Thymus (tissue), 11 donors: ENCODE results near the gene BCL2L1. TPM values are rescaled to one million over a fixed set of nuclear protein-coding genes. Genes with fewer than 3 reads are reported as not detected.

Source experiments
- DNase-seq, 9 donors: peaks; one replicate each; pipeline ENCODE4 v3.0.0-alpha.2; 2013; ENCODE audit warnings: low spot score in 9 of 9, low read depth in 6 of 9, missing footprints in 1 of 9
- H3K27ac ChIP-seq, 2 donors: one replicate each; pipeline ENCODE4 v1.5.1; 2013; ENCODE audit warnings: control low read depth in 1 of 2, low read depth in 1 of 2, low read length in 1 of 2, mild to moderate bottlenecking in 1 of 2, moderate library complexity in 1 of 2
- H3K27me3 ChIP-seq, 2 donors: one replicate each; pipeline ENCODE4 v1.5.1; 2013; ENCODE audit warnings: low read length in 1 of 2; ENCODE audit not compliant: control insufficient read depth in 2 of 2, insufficient read depth in 1 of 2
- H3K36me3 ChIP-seq, 2 donors: one replicate each; pipeline ENCODE4 v1.5.1; 2013; ENCODE audit warnings: low read length in 1 of 2, mild to moderate bottlenecking in 1 of 2, moderate library complexity in 1 of 2; ENCODE audit not compliant: control insufficient read depth in 2 of 2, insufficient read depth in 2 of 2
- H3K4me1 ChIP-seq, 2 donors: one replicate each; pipeline ENCODE4 v1.5.1; 2013; ENCODE audit warnings: low read length in 2 of 2; ENCODE audit not compliant: control insufficient read depth in 2 of 2, insufficient read depth in 2 of 2
- H3K4me3 ChIP-seq, 2 donors: one replicate each; pipeline ENCODE4 v1.5.1; 2013; ENCODE audit warnings: low read length in 2 of 2, control low read depth in 1 of 2, mild to moderate bottlenecking in 1 of 2
- H3K9me3 ChIP-seq, 2 donors: one replicate each; pipeline ENCODE4 v1.5.1; 2013; ENCODE audit warnings: low read length in 1 of 2, mild to moderate bottlenecking in 1 of 2; ENCODE audit not compliant: control insufficient read depth in 2 of 2, insufficient read depth in 1 of 2
- WGBS: extraction: QIAGEN DNeasy Blood & Tissue Kit; methylation state at CpG from one replicate; pipeline ENCODE4 v1.1.7; 2013; 5-methylcytosine and 5-hydroxymethylcytosine counted together
- polyA plus RNA-seq: library from polyadenylated mRNA; stranded (reverse); fragments of 200-250 nt; gene quantifications from one replicate; pipeline ENCODE4 v1.2.3, GENCODE V29; 2013
- total RNA-seq: library from RNA; stranded (reverse); fragments of 120-200 nt; gene quantifications from one replicate; pipeline ENCODE4 v1.2.4, GENCODE V29; 2013
- donor health status: healthy.

Gene BCL2L1
- total and polyA plus RNA-seq, 2 donors: 58.3 to 120 TPM

- DNase-seq: no peak
- H3K36me3 ChIP-seq: peaks cover 61 to 78% of the 10 kb centered on the region in 2 donors
- H3K27ac ChIP-seq: peak overlapping the region; percentile 46 to 59
- no peaks in the 10 kb centered on the region for H3K9me3 ChIP-seq
- no peaks in the 10 kb centered on the region for H3K27me3 ChIP-seq
- H3K4me1 ChIP-seq: peaks cover 21 to 76% of the 10 kb centered on the region in 2 donors
- H3K4me3 ChIP-seq: no peak overlapping the region
- WGBS: 75% methylated on average over 15 of the region's 15 CpGs
Measured at GRCh38 chr20:31667315-31668285, 55.1 kb downstream of the BCL2L1 start.

GRCh38 chr20:31666258-31667042 lies 56.2 kb downstream of the BCL2L1 start:
- H3K27me3 ChIP-seq: no peaks in the 10 kb centered on the region
- H3K4me3 ChIP-seq: no peak overlapping the region
- no peaks in the 10 kb centered on the region for H3K9me3 ChIP-seq
- DNase-seq: no peak
- peak overlapping the region; percentile 56 to 86 for H3K27ac ChIP-seq
- peaks cover 25 to 81% of the 10 kb centered on the region in 2 donors for H3K4me1 ChIP-seq
- H3K36me3 ChIP-seq: peaks cover 57 to 72% of the 10 kb centered on the region in 2 donors
- 78% methylated on average over 7 of the region's 7 CpGs for WGBS

- DNase-seq: no peak
- H3K4me3 ChIP-seq: no peak overlapping the region
- WGBS: 98% methylated on average over 10 of the region's 10 CpGs
- peak overlapping the region; percentile 25 to 86 for H3K27ac ChIP-seq
- H3K36me3 ChIP-seq: peaks cover 50 to 65% of the 10 kb centered on the region in 2 donors
- no peaks in the 10 kb centered on the region for H3K27me3 ChIP-seq
- peaks cover 22 to 78% of the 10 kb centered on the region in 2 donors for H3K4me1 ChIP-seq
- H3K9me3 ChIP-seq: no peaks in the 10 kb centered on the region
Measured at GRCh38 chr20:31665753-31666152, 56.9 kb downstream of the BCL2L1 start.

GRCh38 chr20:31664696-31665354 lies 57.8 kb downstream of the BCL2L1 start:
- Histone ChIP-seq H3K4me3 (no peak overlapping the region), H3K9me3 (no peaks in the 10 kb centered on the region), H3K27me3 (no peaks in the 10 kb centered on the region), H3K27ac (peak overlapping the region; percentile 86), H3K4me1 (peaks cover 20 to 69% of the 10 kb centered on the region in 2 donors), H3K36me3 (peaks cover 43 to 55% of the 10 kb centered on the region in 2 donors)
- 96% methylated on average over 2 of the region's 2 CpGs for WGBS
- DNase-seq: no peak

DNA sequence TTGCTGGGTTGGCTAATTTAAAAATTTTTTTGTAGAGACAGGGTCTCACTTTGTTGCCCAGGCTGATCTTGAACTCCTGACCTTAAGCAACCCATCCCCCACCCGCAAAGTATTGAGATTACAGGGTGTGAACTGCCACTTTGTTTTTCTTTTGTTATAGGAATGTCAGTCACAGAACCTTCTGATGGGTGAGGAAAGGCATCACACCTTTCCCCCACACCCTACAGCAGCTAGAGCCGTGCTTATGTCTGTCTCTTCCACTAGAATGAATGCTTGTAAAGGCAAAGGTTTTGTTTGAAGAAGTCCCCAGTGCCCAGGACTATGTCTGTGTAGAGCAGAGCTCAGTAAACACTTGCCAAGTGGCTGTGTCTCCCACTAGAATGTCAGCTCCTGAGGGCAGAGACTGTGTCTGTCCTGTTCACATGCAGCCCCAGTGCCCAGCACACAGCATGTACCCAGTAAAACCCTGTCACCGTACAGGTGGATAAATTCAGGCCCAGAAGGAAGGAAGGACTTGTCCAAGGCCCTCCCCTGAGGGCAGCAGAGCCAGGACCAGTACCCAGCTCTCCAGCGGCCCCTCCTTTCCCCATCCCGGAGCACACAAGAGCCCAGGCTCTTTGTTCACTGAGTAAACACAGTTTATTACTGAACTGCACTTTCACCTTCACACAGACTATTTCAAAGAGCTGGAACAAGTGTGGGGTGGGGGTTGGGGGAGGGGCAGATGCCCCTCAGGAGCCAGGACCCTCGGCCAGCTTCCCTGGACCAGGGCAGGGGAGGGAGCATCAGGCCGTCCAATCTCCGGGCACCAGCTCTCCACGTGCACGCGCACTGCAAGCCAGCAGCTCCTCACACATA lies 58.6 kb downstream of the BCL2L1 start:
- Histone ChIP-seq H3K9me3 (no peaks in the 10 kb centered on the region), H3K4me3 (no peak overlapping the region), H3K27ac (peak overlapping the region; percentile 86), H3K4me1 (peaks cover 20 to 68% of the 10 kb centered on the region in 2 donors), H3K36me3 (peaks cover 39 to 49% of the 10 kb centered on the region in 2 donors), H3K27me3 (no peaks in the 10 kb centered on the region)
- 92% methylated on average over 11 of the region's 11 CpGs for WGBS
- DNase-seq: no peak

DNA sequence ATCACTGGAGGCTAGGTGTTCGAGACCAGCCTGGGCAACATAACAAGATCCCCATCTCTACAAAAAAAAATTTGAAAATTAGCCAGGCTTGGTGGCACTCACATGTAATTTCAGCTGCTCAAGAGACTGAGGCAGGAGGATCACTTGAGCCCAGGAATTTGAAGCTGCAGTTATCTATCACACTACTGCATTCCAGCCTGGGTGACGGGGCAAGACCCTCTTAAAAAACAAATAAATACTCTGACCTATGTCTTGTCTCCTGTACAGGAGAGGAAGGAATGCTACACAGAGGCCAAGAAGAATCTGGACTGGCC lies 59.2 kb downstream of the BCL2L1 start:
- WGBS: 99% methylated on average over 2 of the region's 2 CpGs
- Histone ChIP-seq H3K4me3 (no peak overlapping the region), H3K36me3 (peaks cover 39 to 45% of the 10 kb centered on the region in 2 donors), H3K27me3 (no peaks in the 10 kb centered on the region), H3K27ac (peak overlapping the region in 1 of 2 donors; percentile 86), H3K9me3 (no peaks in the 10 kb centered on the region), H3K4me1 (peaks cover 20 to 68% of the 10 kb centered on the region in 2 donors)
- no peak for DNase-seq

GRCh38 chr20:31662372-31662854 lies 60.3 kb downstream of the BCL2L1 start:
- peak overlapping the region; percentile 46 to 93 for H3K27ac ChIP-seq
- peak overlapping the region in 1 of 2 donors; percentile 58 for H3K4me3 ChIP-seq
- WGBS: 81% methylated on average over 6 of the region's 6 CpGs
- H3K27me3 ChIP-seq: no peaks in the 10 kb centered on the region
- DNase-seq: peak in 1 of 9 donors; percentile 38
- peaks cover 37 to 40% of the 10 kb centered on the region in 2 donors for H3K36me3 ChIP-seq
- H3K4me1 ChIP-seq: peaks cover 20 to 59% of the 10 kb centered on the region in 2 donors
- H3K9me3 ChIP-seq: no peaks in the 10 kb centered on the region
